Muscle of arm (tissue), 12 donors: ENCODE results near the gene NAV1. TPM values are rescaled to one million over a fixed set of nuclear protein-coding genes. Genes with fewer than 3 reads are reported as not detected.
A peak's percentile ranks its signal among the peaks of the same experiment; 100 is the strongest.
"Not testable (repeated sequence)": the region's sequence is repeated elsewhere in the genome, so short reads cannot be mapped to it uniquely, and the experiment has no call there.

Experiments
- DNase-seq: peaks from one replicate; pipeline ENCODE4 v3.0.0-alpha.2; 2013
- polyA plus RNA-seq, 12 donors: library from polyadenylated mRNA; unstranded; fragments of 120-200 nt; gene quantifications; one replicate each; pipeline ENCODE4 v1.2.1, GENCODE V29; 2013; ENCODE audit not compliant: insufficient read length in 12 of 12

The NAV1 gene
- polyA plus RNA-seq, 12 donors = 18.7 to 41.1 (median 25.9) TPM; not detected in 1

- DNase-seq = no peak
Observed at GRCh38 chr1:201516511-201517127, 22.3 kb upstream of the NAV1 start.

- no peak for DNase-seq
Observed at GRCh38 chr1:201517631-201518030, 21.3 kb upstream of the NAV1 start.

- DNase-seq = no peak
Observed at GRCh38 chr1:201518071-201518470, 20.9 kb upstream of the NAV1 start.

GRCh38 chr1:201520046-201520575, 18.8 kb upstream of the NAV1 start:
- DNase-seq = not testable (repeated sequence)

- no peak for DNase-seq
Observed at GRCh38 chr1:201525193-201525778, 13.6 kb upstream of the NAV1 start.

- no peak for DNase-seq
Observed at GRCh38 chr1:201527879-201528278, 11.0 kb upstream of the NAV1 start.

GRCh38 chr1:201528631-201529252, 10.2 kb upstream of the NAV1 start:
- DNase-seq = no peak

GRCh38 chr1:201530741-201531531, 8.0 kb upstream of the NAV1 start:
- peak; percentile 96 for DNase-seq

- peak; percentile 74 for DNase-seq
Observed at GRCh38 chr1:201531551-201532425, 7.1 kb upstream of the NAV1 start.

- no peak for DNase-seq
Observed at GRCh38 chr1:201533836-201534235, 5.1 kb upstream of the NAV1 start.

GRCh38 chr1:201535046-201535918, 3.6 kb upstream of the NAV1 start:
- no peak for DNase-seq

GRCh38 chr1:201535919-201536245, 3.0 kb upstream of the NAV1 start:
- no peak for DNase-seq

- no peak for DNase-seq
Observed at GRCh38 chr1:201536558-201536957, 2.4 kb upstream of the NAV1 start.

- no peak for DNase-seq
Observed at GRCh38 chr1:201537028-201537427, 1.9 kb upstream of the NAV1 start.

GRCh38 chr1:201537467-201537866, 1.5 kb upstream of the NAV1 start:
- DNase-seq = no peak

- no peak for DNase-seq
Observed at GRCh38 chr1:201537891-201538611, 876 bp upstream of the NAV1 start.

GRCh38 chr1:201539561-201540431, 869 bp downstream of the NAV1 start:
- DNase-seq = no peak

GRCh38 chr1:201540846-201541735, 2.2 kb downstream of the NAV1 start:
- no peak for DNase-seq
